Endometrial microvascular endothelial cells (primary cell): Measurements from ENCODE around the gene UGT1A10. TPM values are rescaled to one million over a fixed set of nuclear protein-coding genes. Genes with fewer than 3 reads are reported as not detected.

Experiments used
- in situ Hi-C: cut with HindIII; loops from 2 replicates; pipeline ENCODE4 v1.10.0; 2017; ENCODE audit warnings: low sequenced_read_pairs, low pct_unique_long_range_greater_than_20kb; ENCODE audit errors: inconsistent ontology term
- total RNA-seq: library from RNA; depleted of rRNA; stranded (reverse); fragments of >200 nt; gene quantifications from one replicate; pipeline ENCODE4 v1.2.3, GENCODE V29; 2015; ENCODE audit errors: inconsistent ontology term

UGT1A10 gene
- total RNA-seq, 1 donor from 2014 or later: not detected

DNA sequence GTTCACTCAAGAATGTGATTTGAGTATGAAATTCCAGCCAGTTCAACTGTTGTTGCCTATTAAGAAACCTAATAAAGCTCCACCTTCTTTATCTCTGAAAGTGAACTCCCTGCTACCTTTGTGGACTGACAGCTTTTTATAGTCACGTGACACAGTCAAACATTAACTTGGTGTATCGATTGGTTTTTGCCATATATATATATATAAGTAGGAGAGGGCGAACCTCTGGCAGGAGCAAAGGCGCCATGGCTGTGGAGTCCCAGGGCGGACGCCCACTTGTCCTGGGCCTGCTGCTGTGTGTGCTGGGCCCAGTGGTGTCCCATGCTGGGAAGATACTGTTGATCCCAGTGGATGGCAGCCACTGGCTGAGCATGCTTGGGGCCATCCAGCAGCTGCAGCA is 123.8 kb downstream of the UGT1A10 start, which contains the start of gene UGT1A1:
Gene UGT1A1 (plus strand): TSS at position 228 of the 400 bp plus-strand sequence. CDS start 18 bp downstream, at position 246.
- in situ Hi-C loops: no loop called here

DNA sequence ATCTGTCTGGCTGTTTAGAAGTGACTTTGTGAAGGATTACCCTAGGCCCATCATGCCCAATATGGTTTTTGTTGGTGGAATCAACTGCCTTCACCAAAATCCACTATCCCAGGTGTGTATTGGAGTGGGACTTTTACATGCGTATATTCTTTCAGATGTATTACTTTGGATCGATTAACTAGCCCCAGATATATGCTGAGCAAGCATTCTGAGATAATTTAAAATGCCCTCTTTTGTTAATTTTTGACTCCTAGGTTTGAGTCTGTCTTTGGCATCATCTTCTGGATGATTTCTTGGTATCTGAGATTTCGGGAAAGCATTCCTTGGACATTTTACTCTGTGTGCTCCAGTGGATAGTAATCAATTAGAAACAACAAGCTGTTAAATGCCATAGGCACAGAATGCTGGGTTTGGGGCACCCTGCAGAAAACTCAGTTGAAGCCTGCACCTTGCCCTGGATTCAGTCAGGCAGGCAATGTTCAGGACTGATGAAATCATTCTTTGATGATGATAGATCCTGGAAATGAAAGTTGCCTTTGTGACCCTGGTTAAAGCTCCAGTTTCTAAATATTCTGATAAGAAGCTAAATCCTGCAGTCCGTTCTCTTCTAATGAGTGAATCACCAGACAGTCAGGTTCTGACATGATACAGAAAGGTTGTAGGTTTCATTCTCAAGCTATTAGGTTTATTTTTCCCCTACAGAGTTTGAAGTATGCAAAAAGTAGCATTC is 125.0 kb downstream of the UGT1A10 start:
- in situ Hi-C loops: no loop called here

DNA sequence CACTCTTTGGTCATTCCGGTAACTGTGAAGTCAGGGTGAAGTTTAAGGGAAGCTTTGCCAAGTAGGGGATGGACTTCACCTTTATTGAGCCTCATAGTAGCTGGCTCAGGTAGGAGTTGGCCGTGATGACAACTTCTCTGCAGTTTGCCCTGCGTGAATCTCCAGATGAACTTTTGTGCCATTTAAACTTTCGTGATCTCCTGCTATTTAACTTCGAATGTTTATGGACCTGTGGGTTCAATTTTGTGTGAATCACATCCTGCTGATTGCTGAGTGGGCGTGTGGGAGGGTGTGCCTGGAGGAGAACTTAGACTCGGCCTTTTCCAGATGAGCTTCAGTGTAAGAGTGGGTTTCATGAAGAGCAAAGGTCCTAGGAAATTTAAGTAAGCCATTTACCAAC is 128.0 kb downstream of the UGT1A10 start:
- in situ Hi-C loops: no loop called here

DNA sequence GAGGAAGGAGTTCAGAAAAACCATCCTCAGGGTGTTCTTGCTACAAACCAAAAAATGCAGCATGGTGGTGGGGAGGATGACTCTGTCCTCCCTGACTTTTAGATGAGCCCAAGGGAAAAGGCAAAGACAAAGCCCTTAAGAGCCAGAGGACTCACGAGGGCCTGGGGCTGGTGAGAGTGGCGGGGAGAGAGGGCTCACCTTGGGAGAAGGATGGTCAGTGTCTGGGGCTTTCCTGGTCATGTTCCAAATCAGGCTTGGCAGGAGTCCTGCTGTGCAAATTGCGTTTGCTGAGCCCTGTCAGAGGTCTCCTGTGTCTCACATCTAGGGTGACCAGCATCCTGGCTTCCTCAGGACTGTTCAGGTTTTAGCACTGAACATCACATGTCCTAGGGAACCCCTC is 128.5 kb downstream of the UGT1A10 start:
- in situ Hi-C loops: no loop called here

DNA sequence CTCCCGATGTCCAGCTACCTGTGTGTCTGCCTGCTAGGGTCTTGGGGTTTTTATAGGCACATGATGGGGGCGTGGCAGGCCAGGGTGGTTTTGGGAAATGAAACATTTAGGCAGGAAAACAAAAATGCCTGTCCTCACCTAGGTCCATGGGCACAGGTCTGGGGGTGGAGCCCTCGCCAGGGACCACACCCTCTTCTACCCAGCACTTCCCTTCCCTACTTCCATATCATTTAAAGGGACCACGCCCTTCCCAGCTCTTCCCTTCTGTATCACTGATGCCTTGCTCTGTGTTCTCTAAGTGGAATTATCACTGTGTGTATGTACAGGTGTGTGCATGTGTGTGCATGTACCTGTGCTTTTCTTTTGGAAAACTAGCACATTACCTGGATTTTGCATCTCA is 130.2 kb downstream of the UGT1A10 start:
- in situ Hi-C loops: no loop called here

DNA sequence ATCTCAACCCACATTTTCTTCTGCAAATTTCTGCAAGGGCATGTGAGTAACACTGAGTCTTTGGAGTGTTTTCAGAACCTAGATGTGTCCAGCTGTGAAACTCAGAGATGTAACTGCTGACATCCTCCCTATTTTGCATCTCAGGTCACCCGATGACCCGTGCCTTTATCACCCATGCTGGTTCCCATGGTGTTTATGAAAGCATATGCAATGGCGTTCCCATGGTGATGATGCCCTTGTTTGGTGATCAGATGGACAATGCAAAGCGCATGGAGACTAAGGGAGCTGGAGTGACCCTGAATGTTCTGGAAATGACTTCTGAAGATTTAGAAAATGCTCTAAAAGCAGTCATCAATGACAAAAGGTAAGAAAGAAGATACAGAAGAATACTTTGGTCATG is 131.8 kb downstream of the UGT1A10 start:
- in situ Hi-C loops: no loop called here

DNA sequence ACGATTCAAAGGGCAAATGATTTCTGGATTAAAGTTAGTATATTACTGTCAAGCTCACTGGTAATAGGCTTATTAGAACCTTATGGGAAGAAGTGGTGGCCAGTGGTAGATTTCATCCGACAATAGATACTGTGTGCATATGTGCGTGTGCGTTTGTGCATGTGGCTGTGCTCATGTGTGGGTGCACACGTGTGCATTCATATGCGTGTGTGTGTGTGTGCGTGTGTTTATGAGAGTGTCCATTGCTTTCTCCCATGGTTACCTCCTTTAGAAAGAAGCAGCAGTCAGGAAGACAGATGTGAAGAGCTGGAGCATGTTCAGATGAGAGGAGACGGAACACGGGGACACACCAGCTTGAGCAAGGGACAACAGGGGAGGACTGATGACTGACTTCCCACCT is 133.0 kb downstream of the UGT1A10 start:
- in situ Hi-C loops: no loop called here

DNA sequence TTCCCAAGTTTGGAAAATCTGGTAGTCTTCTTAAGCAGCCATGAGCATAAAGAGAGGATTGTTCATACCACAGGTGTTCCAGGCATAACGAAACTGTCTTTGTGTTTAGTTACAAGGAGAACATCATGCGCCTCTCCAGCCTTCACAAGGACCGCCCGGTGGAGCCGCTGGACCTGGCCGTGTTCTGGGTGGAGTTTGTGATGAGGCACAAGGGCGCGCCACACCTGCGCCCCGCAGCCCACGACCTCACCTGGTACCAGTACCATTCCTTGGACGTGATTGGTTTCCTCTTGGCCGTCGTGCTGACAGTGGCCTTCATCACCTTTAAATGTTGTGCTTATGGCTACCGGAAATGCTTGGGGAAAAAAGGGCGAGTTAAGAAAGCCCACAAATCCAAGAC is 135.9 kb downstream of the UGT1A10 start:
- in situ Hi-C loops: no loop called here

DNA sequence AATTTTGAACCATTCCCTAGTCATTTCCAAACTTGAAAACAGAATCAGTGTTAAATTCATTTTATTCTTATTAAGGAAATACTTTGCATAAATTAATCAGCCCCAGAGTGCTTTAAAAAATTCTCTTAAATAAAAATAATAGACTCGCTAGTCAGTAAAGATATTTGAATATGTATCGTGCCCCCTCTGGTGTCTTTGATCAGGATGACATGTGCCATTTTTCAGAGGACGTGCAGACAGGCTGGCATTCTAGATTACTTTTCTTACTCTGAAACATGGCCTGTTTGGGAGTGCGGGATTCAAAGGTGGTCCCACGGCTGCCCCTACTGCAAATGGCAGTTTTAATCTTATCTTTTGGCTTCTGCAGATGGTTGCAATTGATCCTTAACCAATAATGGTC is 136.3 kb downstream of the UGT1A10 start:
- in situ Hi-C loops: no loop called here

DNA sequence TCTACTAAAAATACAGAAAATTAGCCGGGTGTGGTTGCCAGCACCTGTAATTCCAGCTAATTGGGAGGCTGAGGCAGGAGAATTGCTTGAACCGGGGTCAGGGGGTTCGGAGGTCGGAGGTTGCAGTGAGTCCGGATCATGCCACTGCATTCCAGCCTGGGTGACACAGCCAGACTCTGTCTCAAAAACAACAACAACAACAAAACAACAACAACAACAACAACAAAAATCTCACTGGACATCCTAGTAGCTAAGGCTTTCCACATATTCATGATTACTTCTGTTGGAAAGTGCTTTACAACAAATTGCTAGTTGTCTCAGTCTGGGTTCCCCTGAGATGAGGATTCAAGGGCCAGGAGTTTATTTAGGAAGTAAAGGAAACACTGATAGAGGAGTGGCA is 137.6 kb downstream of the UGT1A10 start:
- in situ Hi-C loops: no loop called here

DNA sequence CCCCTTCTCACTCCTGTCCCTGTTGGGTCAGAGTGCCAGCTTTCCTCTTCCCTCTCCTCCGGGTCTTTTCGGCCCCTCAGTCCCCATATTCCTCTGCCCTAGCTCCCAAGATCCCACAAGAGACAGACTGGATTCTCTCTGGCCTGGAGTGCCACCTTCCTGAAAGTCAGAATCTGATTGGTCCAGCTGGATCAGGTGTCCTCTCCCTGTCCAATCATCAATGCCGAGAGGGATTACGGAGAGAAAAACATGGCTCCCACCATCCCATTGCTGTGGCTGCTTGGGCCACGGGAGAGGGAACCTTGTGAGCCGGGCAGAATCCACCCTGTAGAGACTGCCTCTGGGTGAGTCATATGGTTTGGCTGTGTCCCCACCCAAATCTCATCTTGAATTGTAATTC is 139.2 kb downstream of the UGT1A10 start:
- in situ Hi-C loops: no loop called here

DNA sequence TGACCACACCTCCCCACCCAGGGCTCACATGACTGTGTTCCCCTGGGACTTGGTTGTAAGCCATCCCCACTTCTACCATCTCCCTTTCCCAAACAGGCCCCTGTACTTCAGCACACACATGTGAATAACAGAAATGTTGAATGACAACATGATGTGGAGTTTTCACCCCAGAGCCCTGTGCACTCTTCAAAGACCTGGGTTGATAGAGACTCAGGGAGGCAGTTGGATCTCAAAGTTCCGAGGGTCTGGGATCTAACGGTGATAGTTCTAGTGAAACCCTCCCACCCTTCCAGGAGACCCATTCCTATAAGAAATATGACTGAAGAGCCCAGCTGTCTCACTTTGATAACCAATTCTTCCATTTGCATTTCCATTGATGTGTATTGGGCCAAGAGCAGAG is 141.8 kb downstream of the UGT1A10 start, which contains the start of gene MROH2A:
Gene MROH2A (plus strand): TSS at position 301 of the 400 bp plus-strand sequence. CDS start 1,029 bp downstream, outside the sequence.
- in situ Hi-C loops: no loop called here

DNA sequence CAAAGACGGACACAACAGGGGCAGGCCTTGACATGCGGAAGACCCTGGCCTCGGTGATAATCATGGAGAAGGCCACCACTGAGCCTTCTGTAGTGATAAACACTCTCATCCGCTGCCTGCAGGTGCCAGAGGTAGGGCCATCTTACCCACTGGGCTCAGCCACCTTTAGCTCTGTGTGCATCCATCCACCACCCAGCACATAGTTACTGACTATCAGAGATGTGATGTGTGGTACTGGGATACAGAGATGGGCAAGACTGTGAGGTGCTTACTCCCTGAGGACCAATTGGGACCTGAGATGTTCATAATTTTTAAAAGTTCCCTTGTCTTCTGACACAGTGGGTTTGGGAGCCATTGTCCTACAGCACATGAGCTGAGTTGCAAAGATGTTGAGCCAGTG is 143.5 kb downstream of the UGT1A10 start:
- in situ Hi-C loops: no loop called here

DNA sequence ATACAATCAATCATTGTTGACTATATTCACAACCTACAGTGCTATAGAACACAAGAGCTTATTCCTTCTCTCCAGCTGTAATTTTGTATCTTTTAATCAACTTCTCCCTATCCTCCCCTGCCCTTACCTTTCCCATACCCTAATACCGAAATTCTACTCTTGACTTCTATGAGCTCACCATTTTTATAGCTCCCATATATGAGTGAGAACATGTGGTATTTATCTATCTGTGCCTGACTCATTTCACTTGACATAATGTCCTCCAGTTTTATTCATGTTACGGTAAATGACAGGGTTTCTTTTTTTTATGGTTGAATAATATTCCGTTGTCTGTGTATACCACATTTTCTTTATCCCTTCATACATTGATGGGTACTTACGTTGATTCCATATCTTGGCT is 144.5 kb downstream of the UGT1A10 start:
- in situ Hi-C loops: no loop called here

DNA sequence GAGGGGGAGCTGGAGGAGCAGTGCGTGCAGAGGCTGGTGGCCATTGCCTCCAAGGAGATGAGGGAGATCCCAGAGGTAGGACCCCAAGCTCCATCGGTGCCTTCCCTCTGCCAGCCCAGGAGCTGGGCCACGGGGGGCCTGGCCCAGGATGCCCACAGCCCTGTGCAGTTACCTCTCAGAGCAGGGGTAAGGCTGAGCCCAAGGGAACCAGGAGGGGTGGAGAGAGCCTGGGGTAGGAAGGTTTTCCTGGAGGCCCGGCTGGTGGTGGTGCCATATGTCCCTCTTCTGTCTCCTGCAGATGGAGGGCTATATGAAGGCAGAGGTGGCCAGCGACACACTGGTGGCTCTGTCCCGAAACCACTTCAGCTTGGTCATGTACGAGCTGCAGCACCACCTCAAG is 153.3 kb downstream of the UGT1A10 start:
- in situ Hi-C loops: no loop called here

DNA sequence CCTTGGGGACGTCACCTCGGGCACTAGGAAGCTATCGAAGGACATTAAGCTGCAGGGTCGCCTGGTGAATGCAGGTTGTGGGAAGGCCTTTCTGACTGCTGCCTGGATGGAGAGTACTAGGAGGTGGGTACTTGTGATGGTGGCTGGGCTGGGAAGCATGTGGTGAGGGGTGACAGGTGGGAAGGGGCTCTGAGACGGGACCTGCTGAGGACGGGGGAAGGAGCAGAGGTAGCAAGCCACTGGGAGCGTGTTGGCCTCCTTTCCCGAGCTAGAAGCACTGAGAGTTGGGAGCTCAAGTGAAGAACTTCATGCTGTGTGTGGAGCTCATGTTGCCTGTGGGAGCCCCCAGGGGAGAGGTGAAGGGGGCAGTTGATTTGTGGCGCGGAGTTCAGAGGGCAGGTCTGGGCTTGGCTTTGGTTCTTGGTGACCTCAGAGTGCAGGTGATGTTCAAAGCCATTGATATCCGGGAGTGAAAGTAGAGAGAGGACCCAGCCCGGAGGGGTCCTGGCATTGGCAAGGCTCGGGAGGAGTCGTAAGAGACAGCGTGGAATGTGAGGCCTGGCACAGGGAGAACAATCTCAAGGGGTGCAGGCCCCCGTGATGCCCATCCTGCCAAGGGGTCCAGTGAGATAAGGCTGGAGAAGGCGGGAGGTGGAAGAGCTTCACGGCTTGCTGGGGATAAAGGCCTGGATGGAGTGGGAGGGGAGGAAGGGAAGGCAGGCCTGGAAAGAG is 155.1 kb downstream of the UGT1A10 start:
- in situ Hi-C loops: no loop called here

DNA sequence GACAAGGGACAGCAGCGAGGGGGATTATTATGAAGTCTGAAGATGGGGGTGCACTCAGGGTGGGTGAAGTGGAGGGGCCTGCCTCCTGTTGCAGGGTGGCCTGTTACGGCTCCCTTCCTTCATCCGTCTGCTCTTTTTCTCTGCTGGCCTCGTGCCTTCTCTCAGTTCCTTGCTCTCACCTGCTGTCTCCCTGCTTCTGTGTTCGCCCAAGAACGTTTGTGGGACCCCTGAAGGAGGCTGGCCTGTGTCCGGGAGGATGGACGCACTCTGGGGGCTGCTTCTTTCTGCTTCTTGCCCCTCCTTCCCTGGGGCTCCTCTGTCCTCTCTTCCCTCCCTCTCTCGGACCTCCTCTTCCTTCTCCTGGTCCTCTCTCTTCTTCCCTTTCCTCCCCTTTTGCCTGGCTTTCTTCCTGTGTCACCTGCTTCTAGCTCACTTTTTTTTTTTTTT is 155.7 kb downstream of the UGT1A10 start:
- in situ Hi-C loops: no loop called here

DNA sequence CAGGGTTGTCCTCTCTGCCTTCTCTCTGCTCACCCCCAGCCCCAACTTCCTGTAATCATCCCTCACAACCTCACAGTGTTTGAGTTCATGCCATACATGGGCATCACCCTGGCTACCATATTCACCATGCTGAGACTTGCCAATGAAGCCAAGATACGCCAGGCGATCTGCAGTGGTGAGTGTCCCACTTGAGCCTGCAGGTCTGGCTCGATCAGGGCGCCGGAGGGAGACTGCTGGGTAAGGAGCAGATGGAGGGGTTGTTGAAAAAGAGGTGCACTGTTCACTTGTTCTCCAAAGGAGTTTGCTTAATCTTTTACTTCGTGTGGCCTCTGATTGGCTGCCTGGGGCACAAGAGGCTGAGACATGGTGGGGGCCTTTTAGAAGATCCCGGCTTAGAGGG is 156.5 kb downstream of the UGT1A10 start:
- in situ Hi-C loops: no loop called here

DNA sequence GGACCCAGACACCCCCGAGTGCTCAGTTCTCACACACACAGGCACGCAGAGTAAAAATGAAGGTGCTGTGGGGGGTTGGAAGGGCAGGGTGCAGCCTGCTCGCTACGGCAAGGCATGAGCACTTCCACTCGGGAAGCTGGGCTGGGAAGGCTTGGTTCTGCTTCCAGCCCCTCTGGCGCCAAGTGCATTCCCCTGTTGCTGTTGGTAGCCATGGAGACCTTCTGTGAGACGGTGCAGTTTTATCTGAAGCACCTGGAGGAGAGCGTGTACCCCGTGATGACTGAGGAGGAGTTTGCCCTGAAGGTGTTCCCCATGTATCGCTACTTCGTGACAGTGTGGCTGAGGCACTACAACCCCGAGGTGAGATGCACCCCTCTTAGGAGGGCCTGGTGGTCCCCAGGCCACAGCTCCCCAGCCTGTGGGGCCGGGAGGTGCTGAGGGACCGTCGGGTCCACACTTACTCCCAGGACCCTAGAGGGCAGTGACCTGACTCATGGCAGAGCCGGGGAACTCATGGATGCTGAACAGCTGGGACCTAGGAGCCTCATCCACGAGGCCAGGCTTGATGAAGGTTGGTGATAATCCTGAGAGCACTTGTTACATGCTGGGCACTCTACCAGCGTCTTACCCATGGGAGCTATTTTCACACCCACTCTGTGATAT is 157.3 kb downstream of the UGT1A10 start:
- in situ Hi-C loops: no loop called here
